Fibroblast of pulmonary artery (primary cell): Measurements from ENCODE around the gene SPATA20.
A peak's percentile ranks its signal among the peaks of the same experiment; 100 is the strongest.

Experiments
- DNase-seq: peaks from one replicate; pipeline ENCODE4 v3.0.0-alpha.2; 2010; ENCODE audit warnings: low read depth
- H3K4me3 ChIP-seq: replicated peaks from 2 replicates; pipeline ENCODE4 v1.5.1; 2011; ENCODE audit warnings: low read depth, mild to moderate bottlenecking, control low read depth, low read length, moderate library complexity
- CTCF ChIP-seq: IDR thresholded peaks from 2 replicates; pipeline ENCODE4 v1.5.1; 2011; ENCODE audit warnings: mild to moderate bottlenecking, control low read depth, low read length, inconsistent platforms; ENCODE audit errors: missing control alignments

The SPATA20 gene

GRCh38 chr17:50505591-50506130 is 41.3 kb upstream of the SPATA20 start:
- no peak for DNase-seq
- TF ChIP-seq CTCF, result no peak
- H3K4me3 ChIP-seq, result no peak overlapping the region

- no peak overlapping the region for H3K4me3 ChIP-seq
- no peak for DNase-seq
- no peak for TF ChIP-seq CTCF
Measured at GRCh38 chr17:50506298-50506697, 40.7 kb upstream of the SPATA20 start.

- no peak for TF ChIP-seq CTCF
- peak; percentile 72 for DNase-seq
- peak within 1 kb of the TSS; percentile 54 for H3K4me3 ChIP-seq
Measured at GRCh38 chr17:50507871-50508572, 39.0 kb upstream of the SPATA20 start, which contains the start of gene MYCBPAP. Gene MYCBPAP (plus strand): TSS chr17:50508439. CDS start chr17:50508675, 236 bp downstream.

- DNase-seq, result no peak
- TF ChIP-seq CTCF, result no peak
- peak overlapping the region; percentile 54 for H3K4me3 ChIP-seq
Measured at GRCh38 chr17:50508573-50509460, 38.2 kb upstream of the SPATA20 start.

GRCh38 chr17:50511058-50511457 is 35.9 kb upstream of the SPATA20 start:
- no peak for TF ChIP-seq CTCF
- peak; percentile 25 for DNase-seq
- H3K4me3 ChIP-seq, result no peak overlapping the region

- H3K4me3 ChIP-seq, result no peak overlapping the region
- TF ChIP-seq CTCF, result no peak
- DNase-seq, result no peak
Measured at GRCh38 chr17:50513495-50513894, 33.5 kb upstream of the SPATA20 start.
